Omental fat pad (tissue), 4 donors: ENCODE results near the gene CCDC124. TPM values are rescaled to one million over a fixed set of nuclear protein-coding genes. Genes with fewer than 3 reads are reported as not detected.
A peak's percentile ranks its signal among the peaks of the same experiment; 100 is the strongest.

Experiments used
- ATAC-seq: fragments of 150-250 bp; one replicate; pipeline ENCODE4 v1.9.1; 2016; ENCODE audit warnings: mild to moderate bottlenecking, moderate library complexity; ENCODE audit not compliant: low FRiP score
- DNase-seq: peaks from one replicate; pipeline ENCODE4 v3.0.0-alpha.2; 2019; ENCODE audit warnings: low spot score
- CTCF ChIP-seq, 3 donors: fragments of 450-650 bp; IDR thresholded peaks; one replicate each; pipeline ENCODE4 v1.5.1; 2016 to 2017; ENCODE audit warnings: antibody characterized with exemption in 3 of 3, mild to moderate bottlenecking in 3 of 3, moderate library complexity in 2 of 3
- total RNA-seq, 4 donors: library from RNA; depleted of rRNA; stranded (reverse); fragments of >200 nt; gene quantifications; one replicate each; pipeline ENCODE4 v1.1.0, GENCODE V29; 2016

CCDC124 gene
- total RNA-seq, 4 donors from 2014 or later, result 34.7 to 73.4 (median 49.5) TPM

- no peak for ATAC-seq
- no peak for DNase-seq
- no peak for TF ChIP-seq CTCF (IDR thresholded peaks at IDR 0.05)
Measured at GRCh38 chr19:17937371-17937900, 4.6 kb downstream of the CCDC124 start.

- ATAC-seq, result peak; percentile 86
- DNase-seq, result peak; percentile 73
- peak in 2 of 3 donors; percentile 57 to 94 for TF ChIP-seq CTCF (IDR thresholded peaks at IDR 0.05)
Measured at GRCh38 chr19:17938092-17938845, 5.5 kb downstream of the CCDC124 start.

GRCh38 chr19:17942181-17942580 is 9.4 kb downstream of the CCDC124 start:
- no peak for ATAC-seq
- DNase-seq, result no peak
- no peak for TF ChIP-seq CTCF (IDR thresholded peaks at IDR 0.05)

- DNase-seq, result no peak
- TF ChIP-seq CTCF (IDR thresholded peaks at IDR 0.05), result no peak
- ATAC-seq, result no peak
Measured at GRCh38 chr19:17942582-17943273, 9.9 kb downstream of the CCDC124 start.

- no peak for ATAC-seq
- TF ChIP-seq CTCF (IDR thresholded peaks at IDR 0.05), result no peak
- DNase-seq, result no peak
Measured at GRCh38 chr19:17943274-17944221, 10.7 kb downstream of the CCDC124 start.

- ATAC-seq (peak; percentile 67), DNase-seq (no peak)
- no peak for TF ChIP-seq CTCF (IDR thresholded peaks at IDR 0.05)
Measured at GRCh38 chr19:17944301-17944700, 11.5 kb downstream of the CCDC124 start.
